HT1080 (cell line): ENCODE measurements around the gene SPHKAP. TPM values are rescaled to one million over a fixed set of nuclear protein-coding genes. Genes with fewer than 3 reads are reported as not detected.
A peak's percentile ranks its signal among the peaks of the same experiment; 100 is the strongest.
"Not testable (repeated sequence)": the region's sequence is repeated elsewhere in the genome, so short reads cannot be mapped to it uniquely, and the experiment has no call there.

Source experiments
- DNase-seq: peaks from one replicate; pipeline ENCODE4 v3.0.0-alpha.2; 2015; ENCODE audit warnings: low read depth
- total RNA-seq: library from RNA; depleted of rRNA; stranded (reverse); fragments of >200 nt; shearing (Covaris generic); gene quantifications from 2 replicates; pipeline ENCODE4 v1.2.3, GENCODE V29; 2014

The SPHKAP gene
- total RNA-seq, 1 experiment from 2014 or later, result not detected

- DNase-seq, result peak; percentile 57
These were observed 87.0 kb downstream of the SPHKAP start for GRCh38 chr2:228094377-228094921.

DNA sequence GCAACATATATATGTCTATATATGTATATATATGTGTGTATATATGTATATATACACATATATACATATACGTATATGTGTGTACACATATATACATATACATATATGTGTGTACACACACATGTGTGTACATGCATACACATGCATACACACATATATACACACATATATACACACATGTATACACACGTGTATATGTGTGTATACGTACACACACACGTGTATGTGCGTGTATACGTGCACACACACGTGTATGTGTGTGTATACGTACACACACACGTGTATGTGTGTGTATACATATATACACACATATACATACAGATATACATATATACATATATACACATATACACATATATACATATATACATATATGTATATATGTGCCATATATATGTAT is 89.4 kb downstream of the SPHKAP start:
- DNase-seq, result no peak

DNA sequence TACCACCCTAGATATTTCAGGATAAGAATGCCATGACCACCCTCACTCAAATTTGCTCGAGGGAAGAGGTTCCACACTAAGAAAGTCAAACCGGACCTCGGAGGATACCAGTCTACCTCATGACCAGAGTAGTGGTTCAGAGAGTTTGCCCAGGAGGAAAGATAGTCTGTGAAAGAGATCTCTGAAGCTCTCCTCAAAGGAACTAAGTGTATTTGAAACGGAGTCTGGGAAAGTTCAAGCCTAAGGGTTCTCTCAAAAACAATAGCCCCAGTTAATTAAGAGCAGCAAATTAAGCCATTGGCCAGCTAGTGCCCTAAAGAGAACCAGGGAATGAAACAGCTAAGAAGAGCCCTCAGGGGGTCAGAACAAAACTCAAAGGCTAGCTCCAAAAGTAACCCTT is 94.9 kb downstream of the SPHKAP start:
- DNase-seq, result no peak

GRCh38 chr2:228084717-228085116 is 96.8 kb downstream of the SPHKAP start:
- DNase-seq, result no peak

DNA sequence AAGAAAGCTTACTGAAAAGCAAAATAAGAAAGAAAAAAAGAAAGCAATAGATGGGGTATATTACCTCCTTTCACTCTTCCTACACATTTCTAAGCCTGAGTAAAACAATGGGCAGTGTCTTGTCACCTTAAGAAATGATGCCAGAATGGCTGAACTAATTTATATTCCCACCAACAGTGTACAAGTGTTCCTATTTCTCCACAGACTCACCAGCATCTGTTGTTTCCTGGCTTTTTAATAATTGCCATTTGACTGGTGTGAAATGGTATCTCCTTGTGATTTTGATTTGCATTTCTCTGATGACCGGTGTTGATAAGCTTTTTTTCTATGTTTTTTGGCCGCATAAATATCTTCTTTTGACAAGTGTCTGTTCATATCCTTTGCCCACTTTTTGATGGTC is 98.4 kb downstream of the SPHKAP start:
- no peak for DNase-seq

- no peak for DNase-seq
These were observed 98.9 kb downstream of the SPHKAP start for GRCh38 chr2:228082571-228082970.

- DNase-seq, result no peak
These were observed 102.3 kb downstream of the SPHKAP start for GRCh38 chr2:228079194-228079593.

GRCh38 chr2:228076695-228077094 is 104.8 kb downstream of the SPHKAP start:
- DNase-seq, result not testable (repeated sequence)

DNA sequence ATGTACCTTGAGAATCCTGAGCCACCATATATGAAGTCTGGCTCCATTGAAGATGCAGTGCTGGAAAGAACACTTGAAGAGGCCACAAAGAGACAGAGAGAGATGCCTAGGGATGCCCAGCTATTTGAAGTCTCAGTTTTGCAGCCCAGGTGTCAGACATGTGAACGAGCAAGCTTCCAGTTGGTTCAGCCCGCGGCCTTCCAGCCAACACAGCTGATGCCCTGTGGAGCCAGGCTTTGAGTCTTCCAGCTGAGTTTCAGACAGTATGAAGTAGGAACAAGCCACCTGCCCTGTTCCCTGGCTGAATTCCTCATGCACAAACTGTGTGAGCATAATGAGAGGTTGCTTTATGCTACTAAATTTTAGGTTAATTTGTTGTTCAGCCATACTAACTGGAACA is 108.8 kb downstream of the SPHKAP start:
- no peak for DNase-seq

DNA sequence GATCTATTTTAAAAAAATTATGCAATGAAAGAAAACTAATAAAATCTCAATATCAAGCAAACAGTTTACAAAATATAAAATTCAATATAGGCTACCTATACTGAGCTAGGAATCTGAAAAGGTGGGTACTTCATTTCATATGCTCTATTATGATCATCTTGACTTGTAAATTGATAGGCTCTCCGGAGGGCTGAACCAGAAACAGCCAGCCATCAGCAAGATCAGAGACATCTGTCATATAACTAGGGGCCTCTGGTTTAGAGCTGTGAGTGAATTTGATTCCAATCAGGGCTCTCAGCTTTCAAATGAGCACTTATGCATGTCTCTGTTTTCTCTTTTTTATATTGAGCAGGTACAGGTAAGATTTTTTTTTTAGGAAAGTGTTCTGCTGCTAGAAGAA is 114.2 kb downstream of the SPHKAP start:
- DNase-seq, result no peak

DNA sequence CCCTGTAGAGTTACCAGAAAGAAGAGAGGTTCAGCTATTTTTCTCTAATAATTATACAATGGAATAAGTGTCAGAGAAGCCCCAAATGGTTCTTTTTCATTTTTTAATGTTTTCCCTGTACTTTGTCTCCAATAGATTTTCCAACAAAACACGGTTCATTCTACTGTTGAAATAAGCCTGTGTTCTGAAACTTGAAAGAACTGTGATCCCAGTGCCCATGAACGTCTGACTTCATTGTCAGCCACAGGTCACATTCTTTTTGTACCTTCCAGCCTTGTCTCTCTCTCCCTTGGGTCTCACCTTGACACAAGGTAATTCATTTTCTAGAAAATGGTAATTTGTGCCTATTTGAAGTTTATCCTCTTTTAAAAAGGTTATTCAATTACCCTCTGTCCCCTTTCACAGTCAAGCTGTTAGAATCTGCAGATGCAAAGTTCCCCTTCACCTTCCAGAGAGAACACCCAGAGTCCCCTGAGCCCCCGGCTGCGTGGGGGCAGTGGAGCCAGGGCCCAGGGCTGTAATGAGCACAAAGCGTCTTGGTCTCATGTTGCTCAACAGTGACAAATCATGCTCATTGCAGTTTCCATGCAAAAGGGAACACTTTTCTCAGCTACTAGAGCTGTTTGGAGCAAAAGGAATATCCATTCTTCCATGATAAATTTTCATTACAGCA is 115.2 kb downstream of the SPHKAP start:
- no peak for DNase-seq

DNA sequence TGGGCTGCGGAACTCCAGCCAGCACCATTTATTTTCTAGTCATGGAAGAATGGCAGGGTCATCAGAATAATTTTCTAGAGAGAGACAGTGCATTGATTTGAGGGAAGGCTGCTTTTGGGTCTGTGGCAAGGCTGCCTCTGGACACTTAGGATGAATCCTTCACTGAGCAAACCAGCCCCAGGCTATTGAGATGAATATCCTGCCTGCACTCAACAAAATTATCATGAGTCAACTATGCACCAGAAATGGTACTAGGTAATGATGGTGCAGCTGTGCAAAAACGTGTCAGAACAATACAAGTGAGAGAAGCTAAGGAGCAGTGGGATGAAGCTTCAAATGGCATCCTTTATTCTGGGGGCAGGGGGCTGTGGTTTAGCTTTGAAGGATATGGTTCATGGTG is 115.8 kb downstream of the SPHKAP start:
- DNase-seq, result no peak

GRCh38 chr2:228064796-228065315 is 116.6 kb downstream of the SPHKAP start:
- no peak for DNase-seq

- no peak for DNase-seq
These were observed 117.5 kb downstream of the SPHKAP start for GRCh38 chr2:228064024-228064423.

- no peak for DNase-seq
These were observed 117.9 kb downstream of the SPHKAP start for GRCh38 chr2:228063558-228063957.

- no peak for DNase-seq
These were observed 121.8 kb downstream of the SPHKAP start for GRCh38 chr2:228059735-228060134.

DNA sequence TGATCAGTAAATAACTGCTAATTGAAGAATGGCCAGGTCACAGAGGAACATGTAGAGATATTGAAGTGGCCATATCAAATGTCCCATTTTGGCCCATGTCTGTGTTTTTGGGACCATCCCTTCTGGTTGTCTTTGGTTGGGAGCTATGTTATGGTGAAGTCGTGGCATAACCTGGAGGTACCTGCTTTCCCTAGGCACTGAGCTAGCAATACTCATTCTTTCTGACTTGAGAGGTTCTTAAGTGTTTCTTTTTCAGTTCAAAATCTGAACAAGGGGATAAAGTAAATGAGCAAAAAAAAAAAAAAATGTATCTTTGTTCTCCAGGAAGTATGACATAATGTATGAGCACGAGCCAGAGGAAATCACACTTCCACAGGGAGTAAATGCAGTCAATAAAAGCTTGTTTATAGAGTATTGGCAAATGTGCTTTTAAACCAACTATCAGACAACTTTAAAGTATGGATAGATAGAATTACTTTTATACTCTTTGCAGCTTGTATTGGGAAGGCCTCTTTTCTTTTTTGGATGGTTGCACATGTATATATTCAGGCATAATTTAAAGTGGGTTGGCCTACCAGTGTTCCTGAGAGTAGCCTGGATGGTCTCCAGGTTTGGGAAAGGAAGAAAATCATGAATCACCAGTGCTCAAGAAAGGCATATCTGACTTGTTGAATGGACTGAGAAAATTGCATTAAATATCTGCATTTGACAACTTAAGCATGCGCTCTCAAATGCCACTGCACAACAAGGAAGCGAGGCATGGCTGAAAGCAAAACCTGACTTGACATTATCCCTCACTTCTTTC is 125.0 kb downstream of the SPHKAP start:
- DNase-seq, result no peak

GRCh38 chr2:228048838-228049490 is 132.5 kb downstream of the SPHKAP start:
- DNase-seq, result peak; percentile 66

GRCh38 chr2:228040995-228041394 is 140.5 kb downstream of the SPHKAP start:
- DNase-seq, result no peak

- DNase-seq, result no peak
These were observed 141.5 kb downstream of the SPHKAP start for GRCh38 chr2:228039752-228040534.

DNA sequence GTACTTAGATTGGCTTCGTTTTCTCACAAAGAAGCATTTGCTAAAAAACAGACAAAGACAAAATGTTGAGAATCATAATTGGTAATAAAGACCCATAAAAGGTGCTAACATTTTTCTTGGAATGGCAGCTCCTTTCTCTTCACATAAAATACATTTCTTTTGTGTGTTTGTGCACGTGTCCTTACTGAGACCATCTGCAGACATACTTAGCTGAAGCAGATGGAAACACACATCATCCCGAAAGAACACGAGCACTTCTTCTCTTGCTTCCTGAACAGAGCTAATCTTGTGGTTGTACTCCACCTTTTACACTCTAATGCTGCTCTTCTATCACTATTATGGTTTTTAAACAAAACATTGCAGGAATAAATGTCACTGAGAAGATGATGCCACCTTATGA is 142.5 kb downstream of the SPHKAP start:
- no peak for DNase-seq
